Thyroid gland (tissue), 4 donors: ENCODE data around the gene LRRK2.

ENCODE experiments used
- POLR2A ChIP-seq, 2 donors: fragments of 450-650 bp; IDR thresholded peaks; one replicate each; pipeline ENCODE4 v1.6.1; 2017; ENCODE audit warnings: antibody characterized with exemption in 2 of 2, mild to moderate bottlenecking in 2 of 2, moderate library complexity in 1 of 2
- TF ChIP-seq, protein P1 (sequence below), 6 experiments: fragments of 200-600 bp in 3 of 6; fragments of 450-650 bp in 3 of 6; sonication (generic) in 3 of 6; IDR thresholded peaks; one replicate each; pipeline ENCODE4 v1.5.1; 2016 to 2019; ENCODE audit warnings: antibody characterized with exemption in 6 of 6, mild to moderate bottlenecking in 2 of 6, inconsistent platforms in 1 of 6, moderate library complexity in 1 of 6

DNA sequence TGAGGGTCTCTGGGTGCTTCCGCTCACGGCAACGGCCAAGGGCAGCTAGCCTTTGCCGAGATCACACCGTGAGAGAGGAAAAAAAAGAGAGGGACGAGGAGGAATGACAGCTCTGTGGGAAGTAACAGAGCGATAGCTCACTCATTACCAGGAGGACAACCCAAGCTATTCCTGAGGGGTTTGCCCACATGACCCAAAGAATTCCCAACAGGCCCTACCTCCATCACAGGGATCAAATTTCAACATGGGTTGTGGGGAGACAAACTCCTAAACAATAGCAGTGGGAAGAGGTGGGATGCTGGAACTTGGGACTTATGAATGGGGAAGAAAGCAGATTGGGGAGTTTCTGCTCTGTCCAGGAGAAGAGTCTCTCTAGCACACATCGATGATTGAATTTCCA lies 180.6 kb downstream of the LRRK2 start:
- no peak for TF ChIP-seq POLR2A (IDR thresholded peaks at IDR 0.05)
- TF ChIP-seq, protein P1, sequence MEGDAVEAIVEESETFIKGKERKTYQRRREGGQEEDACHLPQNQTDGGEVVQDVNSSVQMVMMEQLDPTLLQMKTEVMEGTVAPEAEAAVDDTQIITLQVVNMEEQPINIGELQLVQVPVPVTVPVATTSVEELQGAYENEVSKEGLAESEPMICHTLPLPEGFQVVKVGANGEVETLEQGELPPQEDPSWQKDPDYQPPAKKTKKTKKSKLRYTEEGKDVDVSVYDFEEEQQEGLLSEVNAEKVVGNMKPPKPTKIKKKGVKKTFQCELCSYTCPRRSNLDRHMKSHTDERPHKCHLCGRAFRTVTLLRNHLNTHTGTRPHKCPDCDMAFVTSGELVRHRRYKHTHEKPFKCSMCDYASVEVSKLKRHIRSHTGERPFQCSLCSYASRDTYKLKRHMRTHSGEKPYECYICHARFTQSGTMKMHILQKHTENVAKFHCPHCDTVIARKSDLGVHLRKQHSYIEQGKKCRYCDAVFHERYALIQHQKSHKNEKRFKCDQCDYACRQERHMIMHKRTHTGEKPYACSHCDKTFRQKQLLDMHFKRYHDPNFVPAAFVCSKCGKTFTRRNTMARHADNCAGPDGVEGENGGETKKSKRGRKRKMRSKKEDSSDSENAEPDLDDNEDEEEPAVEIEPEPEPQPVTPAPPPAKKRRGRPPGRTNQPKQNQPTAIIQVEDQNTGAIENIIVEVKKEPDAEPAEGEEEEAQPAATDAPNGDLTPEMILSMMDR (IDR thresholded peaks at IDR 0.05) = no peak
